NCI-H1105 treated with DMSO at 0.1 percent for 48 hours (cell line): ENCODE data around the gene SCARF2.
"Not testable (repeated sequence)": the region's sequence is repeated elsewhere in the genome, so short reads cannot be mapped to it uniquely, and the experiment has no call there.

ENCODE experiments used
- DNase-seq: peaks from one replicate; lab custom pipeline; 2025; lab: John Stamatoyannopoulos, UW

The SCARF2 gene

GRCh38 chr22:20437613-20438426, at the start of gene SCARF2:
Gene SCARF2 (minus strand): TSS chr22:20437825. CDS start chr22:20437754, 71 bp downstream.
- DNase-seq, result no peak

GRCh38 chr22:20486229-20486628, 48.6 kb upstream of the SCARF2 start:
- no peak for DNase-seq

DNA sequence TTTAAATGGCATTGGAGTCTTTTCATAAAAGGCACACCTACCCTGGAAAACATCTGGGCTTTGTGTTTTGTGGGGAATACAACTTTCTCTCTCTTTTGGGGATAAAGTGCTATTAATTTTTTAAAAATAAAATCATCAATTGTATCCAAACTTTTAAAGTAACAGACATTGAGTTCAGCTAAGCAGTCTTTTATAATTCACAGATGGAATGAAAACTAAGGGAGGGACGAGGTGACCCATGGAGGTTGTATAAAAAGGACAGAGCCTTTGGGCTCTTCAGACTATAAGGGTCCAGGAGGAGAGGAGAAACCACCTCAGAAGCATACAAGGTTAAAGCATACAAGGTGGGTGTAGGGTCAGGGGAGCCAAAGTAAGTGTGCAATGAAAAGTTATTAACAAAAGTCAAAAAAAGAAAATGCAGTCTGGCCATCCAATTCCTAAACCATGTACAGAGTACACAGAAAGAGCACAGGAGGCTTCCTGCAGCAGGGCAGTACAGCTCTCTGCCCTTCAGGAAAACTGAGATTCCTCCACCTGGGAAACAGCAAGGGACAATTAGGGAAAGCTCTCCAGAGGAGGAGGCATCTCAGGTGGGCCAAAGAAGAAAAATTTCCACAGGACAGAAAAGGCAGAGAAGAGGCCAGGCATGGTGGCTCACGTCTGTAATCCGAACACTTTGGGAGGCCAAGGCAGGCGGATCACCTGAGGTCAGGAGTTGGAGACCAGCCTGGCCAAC, 47.5 kb upstream of the SCARF2 start:
- DNase-seq, result no peak

DNA sequence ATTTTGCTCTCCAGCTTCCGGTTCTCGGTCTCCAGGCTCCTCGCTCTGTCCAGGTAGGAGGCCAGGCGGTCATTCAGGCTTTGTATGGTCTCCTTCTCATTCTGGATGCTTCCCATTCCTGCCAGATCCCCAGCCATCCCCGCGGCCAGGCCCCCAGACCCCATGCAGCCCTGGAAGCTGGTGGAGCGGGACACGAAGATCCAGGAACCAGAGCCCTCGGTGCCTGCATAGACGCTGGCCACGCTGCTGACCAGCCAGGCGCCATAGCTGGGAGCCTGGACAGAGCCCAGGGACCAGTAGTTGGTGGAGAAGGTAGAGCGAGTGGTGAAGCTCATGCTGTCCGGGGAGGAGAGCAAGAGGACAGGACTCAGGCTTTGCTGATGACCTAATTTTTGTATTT, 46.1 kb upstream of the SCARF2 start:
- no peak for DNase-seq

DNA sequence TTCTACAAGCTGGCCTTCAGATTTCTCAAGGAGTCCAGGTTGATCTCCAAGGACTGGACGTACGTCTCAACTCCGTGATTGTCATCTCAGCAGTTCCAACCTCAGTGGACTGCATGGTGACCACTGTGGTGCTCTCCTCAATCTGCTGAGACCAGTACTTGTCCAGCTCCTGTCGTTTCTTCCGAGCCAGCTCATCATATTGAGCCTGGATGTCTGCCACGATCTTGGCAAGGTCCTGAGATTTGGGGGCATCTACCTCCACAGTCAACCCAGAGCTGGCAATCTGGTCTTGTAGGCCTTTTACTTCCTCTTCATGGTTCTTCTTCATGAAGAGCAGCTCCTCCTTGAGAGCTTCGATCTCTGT, 45.5 kb upstream of the SCARF2 start:
- DNase-seq, result not testable (repeated sequence)

GRCh38 chr22:20479612-20480196, 42.1 kb upstream of the SCARF2 start:
- no peak for DNase-seq

- DNase-seq, result not testable (repeated sequence)
These were observed 40.4 kb upstream of the SCARF2 start for GRCh38 chr22:20478059-20478458.

GRCh38 chr22:20475569-20475968, 37.9 kb upstream of the SCARF2 start:
- not testable (repeated sequence) for DNase-seq

DNA sequence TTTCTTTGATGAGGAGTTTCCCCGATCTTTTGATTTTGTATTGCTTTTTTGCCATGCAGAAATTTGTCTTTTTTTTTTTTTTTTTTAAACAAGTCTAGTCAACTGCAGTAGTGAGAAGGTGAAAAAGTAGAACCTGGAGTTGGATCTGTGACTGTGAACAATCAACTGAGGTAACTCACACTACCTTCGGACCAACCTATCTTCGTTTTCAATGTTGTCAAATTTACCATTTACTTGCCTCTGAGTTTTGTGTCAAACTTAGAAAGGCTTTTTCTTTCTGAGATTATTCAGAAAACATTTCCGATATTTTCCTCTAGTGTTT, 37.5 kb upstream of the SCARF2 start:
- no peak for DNase-seq

DNA sequence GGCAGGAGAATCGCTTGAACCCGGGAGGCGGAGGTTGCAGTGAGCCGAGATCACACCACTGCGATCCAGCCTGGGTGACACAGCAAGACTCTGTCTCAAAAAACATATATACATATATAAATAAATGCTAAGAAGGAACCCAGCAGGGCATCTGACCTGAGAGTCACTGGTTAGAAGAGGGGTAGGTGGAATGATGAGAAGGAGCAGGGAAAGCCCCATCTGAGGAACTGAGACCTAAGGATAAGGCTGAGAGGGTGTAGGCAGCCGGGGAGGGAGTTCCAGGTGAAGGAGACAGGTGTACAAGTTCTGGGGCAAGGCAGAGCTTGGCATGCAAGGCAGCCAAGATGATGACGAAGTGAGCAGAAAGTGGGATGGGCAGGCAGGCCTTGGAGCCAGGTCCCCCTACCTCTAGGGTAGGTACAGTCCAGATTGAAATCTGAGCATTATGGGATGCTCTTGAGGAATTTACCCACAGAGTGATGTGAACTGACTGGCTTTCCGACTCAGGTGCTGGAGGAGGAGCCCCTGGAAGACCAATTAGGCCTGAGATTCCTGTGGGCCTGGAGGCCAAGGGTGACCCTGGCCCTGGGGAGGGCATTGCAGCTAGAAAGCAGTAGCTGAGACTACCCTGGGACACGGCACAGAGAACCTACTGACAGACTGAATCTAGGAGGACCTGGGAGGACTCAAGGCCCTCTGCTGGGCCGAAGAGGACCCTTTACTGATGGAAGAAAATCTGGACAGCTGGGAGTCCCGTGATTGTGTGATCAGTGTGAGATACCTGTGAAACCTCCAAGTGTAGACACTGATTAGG, 35.2 kb upstream of the SCARF2 start:
- DNase-seq, result no peak

GRCh38 chr22:20471126-20471833, 33.7 kb upstream of the SCARF2 start:
- no peak for DNase-seq

GRCh38 chr22:20470525-20470924, 32.9 kb upstream of the SCARF2 start:
- not testable (repeated sequence) for DNase-seq

GRCh38 chr22:20469110-20469868, 31.7 kb upstream of the SCARF2 start:
- DNase-seq, result no peak

DNA sequence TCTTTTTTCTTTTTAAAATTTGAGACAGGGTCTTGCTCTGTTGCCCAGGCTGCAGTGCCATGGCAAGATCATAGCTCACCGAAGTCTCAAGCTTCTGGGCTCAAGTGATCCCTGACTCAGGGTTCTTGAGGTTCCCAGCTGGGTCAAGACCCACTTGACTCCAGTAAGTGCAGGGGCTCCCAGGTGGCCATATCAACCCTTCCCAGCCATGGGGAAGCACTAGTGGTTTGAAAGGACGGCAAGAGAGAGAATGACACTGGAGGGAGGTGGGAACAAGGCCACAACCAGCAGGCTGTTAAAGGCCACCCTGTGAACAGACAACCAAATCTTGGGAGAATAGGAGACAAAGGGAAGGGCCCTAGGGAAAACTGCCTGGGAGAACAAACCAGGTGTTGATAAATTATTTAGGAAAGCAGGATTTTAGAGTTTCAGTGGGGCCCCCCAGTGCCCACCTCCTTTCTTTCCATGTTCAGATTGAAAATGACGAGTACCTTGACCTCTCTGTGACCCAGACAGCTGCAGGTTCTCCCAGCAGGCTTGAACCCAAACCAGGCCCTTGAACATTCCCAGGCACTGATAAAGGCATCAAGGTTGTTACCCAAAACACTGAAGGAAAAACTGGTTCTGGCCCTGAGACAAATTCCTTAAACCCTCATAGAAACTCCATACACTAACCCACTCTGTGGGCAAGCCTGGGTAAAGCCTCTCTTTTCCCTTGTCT, 29.2 kb upstream of the SCARF2 start:
- no peak for DNase-seq

DNA sequence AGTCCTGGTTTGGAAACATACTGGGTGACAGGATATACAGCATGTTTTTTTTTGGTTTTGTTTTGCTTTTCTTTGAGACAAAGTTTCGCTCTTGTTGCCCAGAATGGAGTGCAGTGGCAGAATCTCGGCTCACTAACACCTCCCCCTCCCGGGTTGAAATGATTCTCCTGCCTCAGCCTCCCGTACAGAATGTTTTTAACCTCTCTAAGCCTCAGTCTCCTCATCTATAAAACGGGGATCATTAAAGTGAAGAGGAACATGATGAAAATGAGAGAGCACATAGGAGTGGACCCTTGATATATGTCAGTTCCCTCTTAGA, 28.1 kb upstream of the SCARF2 start:
- DNase-seq, result no peak

DNA sequence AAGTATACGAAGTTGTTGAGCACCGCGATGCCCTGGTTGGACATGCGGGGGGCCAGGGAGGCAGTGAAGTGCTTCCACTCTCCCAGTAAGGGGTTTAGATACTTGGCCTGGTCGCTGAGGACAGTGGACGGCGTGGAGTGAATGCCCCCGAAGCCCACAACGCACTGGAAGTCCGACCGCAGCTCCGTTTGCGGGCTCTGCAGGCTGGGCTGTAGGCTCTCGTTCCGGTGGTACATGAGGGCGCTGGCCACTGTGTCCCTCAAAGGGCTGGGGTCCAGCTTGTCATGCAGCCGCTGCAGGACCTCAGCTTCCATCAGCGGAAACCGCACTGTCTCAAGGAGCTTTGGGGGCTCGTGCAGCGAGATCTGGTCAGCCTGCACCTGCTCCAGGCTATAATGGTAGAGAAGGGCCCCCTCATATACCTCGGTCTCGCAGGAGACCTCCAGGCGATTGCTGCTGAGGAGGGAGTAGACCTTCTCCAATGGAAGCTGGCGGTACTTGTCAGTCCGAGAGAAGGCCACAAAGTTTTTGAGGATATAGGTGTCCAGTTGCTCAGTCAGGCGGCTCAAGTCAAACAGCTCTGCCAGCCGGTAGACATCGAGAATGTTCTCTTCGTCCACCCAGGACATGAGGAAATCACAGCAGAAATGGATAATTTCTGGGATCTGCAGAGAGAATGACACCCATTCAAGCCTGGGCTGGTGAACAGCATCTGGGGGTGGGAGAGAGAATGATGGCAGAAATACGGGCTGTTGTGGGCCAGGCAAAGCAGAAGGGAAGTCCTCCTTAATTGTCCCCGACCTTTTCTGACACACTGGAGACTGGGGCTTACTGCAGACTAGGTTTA, 27.5 kb upstream of the SCARF2 start:
- no peak for DNase-seq

DNA sequence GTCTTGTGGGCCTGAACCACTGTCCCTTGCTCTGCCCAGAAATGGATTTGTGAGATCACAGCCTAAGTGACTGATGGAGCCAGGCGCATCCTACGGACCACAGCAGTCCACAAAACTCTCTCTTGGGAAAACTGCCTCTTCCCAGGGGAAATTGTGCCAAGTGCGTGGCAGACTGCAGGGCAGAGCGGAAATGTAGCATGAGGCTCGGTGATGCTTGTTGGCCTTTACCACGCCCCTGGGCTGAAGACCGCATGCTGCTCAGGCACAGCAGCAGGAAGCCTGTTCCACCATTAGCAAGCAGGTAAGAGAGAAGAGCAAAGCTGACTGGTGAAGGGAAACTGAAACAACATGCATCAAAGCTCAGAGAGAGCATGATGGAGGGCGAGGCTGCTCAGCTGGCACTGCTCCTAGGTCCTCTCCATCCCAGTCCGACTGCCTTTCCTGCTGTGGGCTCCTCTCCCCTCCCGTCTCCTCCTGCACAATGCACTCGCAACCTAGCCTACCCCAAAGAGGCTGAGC, 26.5 kb upstream of the SCARF2 start:
- DNase-seq, result no peak

DNA sequence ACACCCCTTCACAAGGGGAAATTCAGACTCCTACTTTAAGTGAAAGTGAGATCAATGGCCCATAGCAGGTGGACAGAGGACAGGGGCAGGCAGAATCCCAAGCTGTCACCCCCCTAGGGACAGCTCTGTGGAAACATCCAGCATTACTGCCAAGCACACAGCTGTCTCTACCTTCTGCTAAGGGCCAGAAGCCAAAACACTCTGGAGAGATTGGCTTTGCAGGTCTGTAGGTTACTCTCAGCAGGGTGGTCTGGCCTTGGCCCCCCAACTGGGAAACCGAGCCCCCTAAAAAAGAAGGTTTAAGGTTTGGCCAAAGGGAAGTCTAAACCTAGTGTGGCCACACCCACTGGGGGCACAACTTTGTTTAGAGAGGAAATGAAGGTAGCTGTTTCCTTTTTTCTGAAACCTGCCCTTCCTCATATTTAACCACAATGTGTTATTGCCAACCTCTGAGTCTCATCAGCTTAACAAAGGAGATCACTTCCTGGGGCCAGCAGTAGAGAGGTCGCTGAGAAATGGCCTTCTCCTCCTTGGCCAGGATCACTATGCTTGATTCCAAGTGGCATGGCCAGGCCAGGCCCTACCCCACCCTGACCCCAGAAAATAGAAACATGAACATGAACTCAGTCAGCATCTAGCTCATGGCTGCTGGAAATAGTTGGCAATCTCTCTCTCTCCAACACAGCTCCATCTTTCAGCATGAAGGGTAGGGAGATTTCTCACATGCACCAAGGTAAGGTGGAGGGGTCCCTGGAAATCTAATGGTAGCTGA, 25.9 kb upstream of the SCARF2 start:
- no peak for DNase-seq
